Measurements from ENCODE around the gene SLC7A11.

SLC7A11 gene

DNA sequence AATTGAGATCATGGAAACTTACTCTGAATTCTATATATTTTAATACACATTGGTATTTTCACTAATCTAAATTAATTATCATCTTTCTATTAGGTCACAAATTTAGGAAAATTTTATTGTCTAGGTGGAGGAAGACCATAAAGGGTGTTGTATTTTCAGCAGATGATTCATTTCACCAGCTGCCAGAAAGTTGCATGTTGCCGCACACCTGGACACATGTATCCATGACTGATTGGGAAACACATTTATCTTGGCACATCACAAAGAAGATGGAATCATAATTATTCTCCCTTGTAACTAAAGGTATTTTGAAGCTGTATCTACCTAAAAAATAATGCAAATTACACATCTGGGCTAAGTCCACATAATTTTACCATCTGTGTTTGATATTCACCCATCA is 33.1 kb downstream of the SLC7A11 start:
- no peak for DNase-seq (ENCODE audit: low read depth in 2 of 2)

DNA sequence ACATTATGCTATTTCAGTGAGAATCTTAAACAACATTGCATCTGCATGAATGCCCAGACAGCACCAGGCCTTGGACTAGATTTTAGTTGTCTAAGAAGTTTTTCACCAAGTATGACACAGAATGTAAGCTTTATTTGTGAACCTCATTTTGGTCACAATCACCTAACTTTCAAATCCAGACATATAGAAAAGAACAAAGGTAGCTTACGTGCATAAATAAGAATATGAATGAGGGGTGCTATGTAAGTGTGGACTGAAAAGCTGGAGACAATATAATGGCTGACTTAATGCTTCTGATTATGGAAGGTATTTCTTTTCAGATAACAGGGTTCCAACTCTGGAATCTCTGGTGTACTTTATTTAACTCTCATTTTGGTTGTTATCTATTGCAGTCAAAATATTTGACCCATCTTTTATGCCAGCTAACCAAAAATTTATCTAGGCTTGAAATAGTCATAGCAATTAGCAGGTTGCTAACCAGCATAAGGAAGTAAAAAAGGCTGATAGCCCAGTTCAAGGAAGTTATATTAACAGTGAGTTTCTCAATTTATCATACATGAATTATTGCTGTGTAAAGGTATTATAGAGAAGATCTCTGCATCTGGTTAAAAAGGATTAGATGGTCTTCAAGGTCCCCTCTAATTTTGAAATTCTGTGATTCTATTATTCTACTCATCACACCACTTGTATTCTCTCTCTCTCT is 36.5 kb downstream of the SLC7A11 start:
- no peak for DNase-seq (ENCODE audit: low read depth in 2 of 2)

DNA sequence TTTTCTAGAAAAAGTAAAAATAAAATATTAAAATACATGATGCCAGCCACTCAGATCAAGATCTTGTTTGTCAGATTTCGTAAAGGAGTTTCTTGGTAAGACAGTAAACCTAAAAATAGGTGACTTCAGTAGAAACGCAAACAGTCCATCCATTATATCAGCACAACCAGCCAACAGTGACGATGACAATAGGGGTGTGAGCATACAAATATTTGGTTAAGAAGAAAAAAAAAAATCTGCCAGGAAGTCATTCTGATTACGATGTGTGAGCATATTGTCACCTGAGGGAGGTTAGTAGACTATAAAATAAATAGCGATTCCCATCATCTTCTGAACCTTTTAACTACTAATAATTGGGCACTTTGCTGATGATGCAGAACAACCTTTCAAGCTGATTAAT is 37.6 kb downstream of the SLC7A11 start:
- DNase-seq (ENCODE audit: low read depth in 2 of 2), result no peak

DNA sequence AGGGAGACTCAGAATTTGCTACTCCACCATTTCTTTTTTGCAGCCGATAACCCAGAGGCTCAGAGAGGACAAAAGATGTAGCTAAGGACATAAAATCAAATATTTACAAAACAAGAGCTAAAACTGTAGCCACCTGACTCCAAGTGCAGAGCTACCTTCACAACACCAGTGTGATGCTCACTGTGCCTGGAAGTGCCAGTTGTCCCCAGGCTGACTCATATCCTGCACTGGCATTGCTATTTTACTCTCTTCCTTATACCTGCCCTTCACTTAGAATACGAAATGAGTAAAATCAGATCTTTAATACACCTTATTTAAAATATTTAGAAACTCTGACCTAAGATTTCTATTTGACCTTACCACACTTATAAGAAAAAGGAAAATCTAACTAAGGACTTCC is 39.5 kb downstream of the SLC7A11 start:
- DNase-seq (ENCODE audit: low read depth in 2 of 2), result no peak

DNA sequence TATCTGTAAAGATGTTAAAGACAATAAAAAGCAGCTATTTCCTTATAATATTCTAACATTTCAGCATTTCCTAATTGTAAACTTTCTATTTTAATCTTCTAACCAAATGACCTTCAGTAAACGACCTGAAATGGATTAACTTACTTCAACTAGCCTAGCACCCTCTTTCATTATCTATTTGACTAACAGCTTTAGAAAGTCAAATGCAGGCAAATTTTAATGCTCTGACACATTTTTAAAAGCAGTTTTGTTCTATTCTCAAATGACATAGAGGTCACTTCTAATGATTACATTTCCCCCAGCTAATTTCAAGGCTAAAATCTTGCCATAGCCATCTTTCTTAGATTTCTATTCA is 41.9 kb downstream of the SLC7A11 start:
- DNase-seq (ENCODE audit: low read depth in 2 of 2), result no peak

DNA sequence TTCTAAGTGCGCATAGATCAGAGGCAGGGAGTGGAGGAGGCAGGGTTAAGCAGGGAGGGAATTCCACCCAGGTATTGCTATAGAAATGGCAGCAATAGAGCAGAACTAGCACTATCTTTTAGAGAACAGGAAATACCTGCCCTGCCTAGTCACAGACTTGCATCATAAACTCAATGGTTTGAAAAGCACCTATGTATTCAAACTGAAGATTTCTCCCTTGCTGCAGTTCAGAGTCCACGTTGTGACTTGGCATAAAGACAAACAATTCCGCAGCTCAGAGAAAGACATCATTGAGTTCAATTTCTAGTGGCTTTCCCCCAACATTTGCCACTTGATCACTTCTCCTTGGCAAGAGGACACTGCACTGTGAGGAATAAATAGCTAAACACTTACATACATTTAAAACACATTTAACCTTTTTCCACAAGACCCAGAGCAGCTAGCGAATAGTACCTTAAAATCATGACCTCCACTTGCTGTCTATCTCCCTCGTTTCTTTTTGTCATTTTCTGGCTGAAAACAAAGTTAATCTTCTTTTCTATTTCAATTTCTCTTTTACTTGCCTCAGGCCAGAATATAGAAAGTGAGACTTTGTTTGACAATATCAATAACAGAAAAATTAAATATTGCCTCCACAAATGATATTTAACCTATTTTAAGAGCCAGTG is 42.4 kb downstream of the SLC7A11 start:
- DNase-seq (ENCODE audit: low read depth in 2 of 2), result no peak

DNA sequence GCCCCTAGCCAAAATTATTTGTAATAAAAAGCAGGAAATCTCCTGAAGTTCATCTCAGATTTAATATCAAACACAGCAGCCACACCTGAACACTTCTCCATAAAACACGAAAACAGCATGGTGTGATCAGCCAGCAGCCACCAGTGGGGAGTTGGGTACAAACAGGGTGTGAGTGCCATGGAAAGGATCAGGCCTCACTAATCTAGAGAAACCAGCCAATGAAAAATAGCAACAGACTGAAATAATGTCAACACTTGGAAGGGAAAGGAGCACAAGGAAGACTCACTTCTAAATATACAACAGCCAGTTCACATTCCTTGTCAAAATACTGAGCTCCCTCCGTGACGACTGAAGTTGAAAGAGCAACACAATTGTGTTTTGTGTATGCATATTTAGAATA is 46.0 kb downstream of the SLC7A11 start:
- DNase-seq (ENCODE audit: low read depth in 2 of 2), result no peak

DNA sequence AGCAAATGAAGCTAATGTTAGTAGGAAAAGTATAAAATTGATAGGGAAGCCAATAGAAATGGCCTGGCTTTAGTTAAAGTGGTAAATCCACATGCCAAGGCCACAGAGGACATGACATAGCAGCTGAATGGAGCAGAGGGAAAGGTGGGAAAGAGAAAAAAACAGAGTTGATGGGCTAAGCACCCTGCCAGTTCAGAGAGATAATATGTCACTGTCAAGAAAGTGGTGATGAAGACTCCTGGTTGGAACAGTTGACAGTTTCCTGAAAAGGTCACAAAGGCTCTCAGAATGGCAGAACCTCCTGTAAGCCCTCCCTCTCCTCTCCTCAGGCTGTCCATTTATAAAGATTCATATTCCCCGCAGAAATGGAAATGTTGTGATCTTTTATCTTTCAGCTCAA is 48.2 kb downstream of the SLC7A11 start:
- DNase-seq (ENCODE audit: low read depth in 2 of 2), result no peak

DNA sequence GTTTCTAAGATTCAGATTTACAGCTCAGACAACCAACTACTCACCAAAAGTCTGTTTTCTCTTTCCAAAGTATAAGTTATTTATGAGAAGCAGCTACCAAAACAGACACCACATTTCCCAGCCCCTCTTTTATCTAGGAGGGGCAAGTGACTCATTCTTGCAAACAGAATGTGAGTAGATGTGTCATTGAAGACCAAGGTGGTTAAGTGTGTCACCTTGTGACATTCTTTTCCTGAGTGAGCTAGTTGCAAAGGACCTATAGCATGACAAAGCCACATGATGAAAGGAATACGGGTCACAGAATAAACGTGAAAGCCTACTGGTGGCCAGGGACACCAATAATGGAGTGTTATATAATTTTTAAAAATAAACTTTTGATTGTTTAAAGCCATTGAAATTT is 50.0 kb downstream of the SLC7A11 start:
- DNase-seq (ENCODE audit: low read depth in 2 of 2), result no peak

DNA sequence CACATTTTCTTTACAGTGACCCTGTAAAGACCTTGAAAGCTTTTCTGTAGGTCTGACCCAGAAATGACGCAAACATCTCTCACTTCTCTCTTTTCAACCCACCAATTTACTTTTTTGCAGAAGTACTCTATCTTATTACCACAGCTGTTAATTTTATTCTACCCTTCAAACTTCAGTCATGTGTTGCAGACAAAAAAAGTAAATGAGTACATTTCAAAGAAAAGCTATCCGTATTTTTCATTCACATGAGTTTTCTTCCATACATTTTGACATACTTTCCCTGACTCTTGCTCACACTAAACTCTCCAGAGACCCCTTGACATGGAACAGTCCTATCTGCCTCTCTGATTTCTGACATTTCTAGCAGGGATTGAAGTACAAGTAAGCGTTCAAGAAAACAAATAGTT is 51.7 kb downstream of the SLC7A11 start:
- no peak for DNase-seq (ENCODE audit: low read depth in 2 of 2)

DNA sequence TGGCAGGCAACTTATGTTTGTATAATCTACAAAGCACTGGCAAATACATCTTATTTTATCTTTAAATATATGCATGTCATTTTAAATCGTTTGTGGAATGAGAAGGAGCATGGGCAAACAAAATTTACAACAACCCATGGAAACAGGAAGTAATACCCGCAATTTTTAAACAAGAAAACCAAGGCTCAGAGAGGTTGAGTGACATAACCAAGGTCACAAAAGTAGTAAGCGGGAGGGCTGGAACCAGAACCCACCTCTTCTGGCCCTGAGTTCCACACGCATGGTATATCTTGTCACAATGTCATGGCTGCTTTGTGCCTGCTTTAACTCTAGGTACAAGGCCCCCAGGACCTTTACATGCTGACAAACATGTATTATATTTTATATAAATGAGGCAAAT is 52.9 kb downstream of the SLC7A11 start:
- DNase-seq (ENCODE audit: low read depth in 2 of 2), result no peak

DNA sequence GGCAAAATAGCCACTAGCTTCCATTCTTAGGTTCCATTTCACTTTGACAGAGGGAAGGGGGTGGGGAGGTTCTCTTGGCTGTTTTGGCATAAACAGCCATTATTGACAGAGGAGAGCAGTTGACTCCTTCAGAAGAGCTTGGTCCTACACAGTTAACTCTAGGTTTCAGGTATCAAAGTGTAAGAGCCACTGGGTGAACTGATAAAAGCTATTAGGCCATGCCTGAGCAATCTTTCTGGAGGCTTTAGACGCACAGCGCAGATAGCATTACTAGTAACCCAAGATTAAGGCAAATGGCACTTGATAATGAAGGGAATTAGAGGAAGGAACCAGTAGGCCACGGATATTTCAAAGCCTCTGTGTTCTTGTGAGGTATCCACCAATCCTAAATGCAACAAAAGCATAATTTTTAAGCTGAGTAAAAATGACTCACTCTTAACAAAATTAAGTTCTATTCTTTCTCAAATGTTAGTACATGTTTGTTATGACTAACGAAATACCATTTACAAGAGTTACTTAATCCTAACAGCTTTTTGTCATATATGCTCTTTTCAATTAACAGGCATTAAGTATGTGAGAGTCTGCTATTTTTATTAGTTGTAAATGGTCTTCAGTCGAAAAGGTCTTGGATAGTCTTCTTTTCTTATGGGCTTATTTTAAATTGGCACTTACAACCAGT is 53.6 kb downstream of the SLC7A11 start:
- no peak for DNase-seq (ENCODE audit: low read depth in 2 of 2)

DNA sequence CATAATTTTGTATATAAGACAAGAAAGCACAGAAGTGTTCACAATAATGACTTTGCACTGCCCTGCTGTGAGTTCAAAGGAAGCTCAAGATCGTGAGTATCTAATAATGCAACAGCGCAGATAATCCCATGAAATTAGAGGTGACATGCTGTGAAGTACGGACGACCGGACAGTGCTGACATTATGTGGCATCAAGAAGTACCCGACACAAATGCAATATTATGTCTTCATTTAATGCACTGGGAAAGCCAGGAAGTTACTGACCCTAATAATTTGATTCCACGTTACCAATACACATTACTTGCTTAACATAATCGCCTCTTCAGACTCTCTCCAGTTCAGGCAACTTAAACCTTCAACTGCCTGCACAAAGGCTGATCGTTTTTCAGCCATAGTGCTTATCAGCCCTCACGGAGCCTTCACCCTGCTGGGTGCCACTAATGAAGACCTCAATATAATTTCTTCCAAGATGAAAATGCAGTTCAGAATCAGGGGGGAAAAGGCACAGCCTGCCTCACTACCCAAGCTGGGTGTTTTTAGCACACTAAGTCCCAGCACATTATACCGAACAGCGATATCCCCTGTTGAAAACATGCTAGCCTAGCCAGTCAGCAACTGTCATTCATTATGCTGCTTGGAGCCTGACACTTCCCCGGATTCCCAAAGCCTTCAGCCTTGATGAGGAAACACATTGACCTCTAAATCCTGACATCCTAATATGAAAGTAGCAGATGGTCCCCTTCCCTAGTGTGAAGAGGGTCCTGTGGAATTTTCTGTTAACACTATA is 56.1 kb downstream of the SLC7A11 start:
- no peak for DNase-seq (ENCODE audit: low read depth in 2 of 2)

DNA sequence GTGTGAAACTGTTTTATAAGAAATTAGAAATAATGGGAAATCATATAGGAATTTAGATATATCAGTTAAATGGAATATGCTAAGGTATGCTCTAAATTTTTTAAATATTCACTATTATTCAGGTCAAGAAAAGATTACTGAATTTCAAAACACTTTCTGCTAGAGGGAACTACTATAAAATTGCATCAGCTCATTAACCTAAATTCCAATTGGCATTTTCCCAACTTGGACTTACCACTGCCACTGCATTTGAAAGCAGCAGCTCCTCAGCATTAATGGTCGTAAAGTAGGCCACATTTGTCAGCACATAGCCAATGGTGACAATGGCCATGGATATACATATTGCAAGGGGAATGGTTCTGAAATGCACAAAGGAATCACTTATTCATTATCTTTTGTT is 57.3 kb downstream of the SLC7A11 start:
- DNase-seq (ENCODE audit: low read depth in 2 of 2), result no peak

DNA sequence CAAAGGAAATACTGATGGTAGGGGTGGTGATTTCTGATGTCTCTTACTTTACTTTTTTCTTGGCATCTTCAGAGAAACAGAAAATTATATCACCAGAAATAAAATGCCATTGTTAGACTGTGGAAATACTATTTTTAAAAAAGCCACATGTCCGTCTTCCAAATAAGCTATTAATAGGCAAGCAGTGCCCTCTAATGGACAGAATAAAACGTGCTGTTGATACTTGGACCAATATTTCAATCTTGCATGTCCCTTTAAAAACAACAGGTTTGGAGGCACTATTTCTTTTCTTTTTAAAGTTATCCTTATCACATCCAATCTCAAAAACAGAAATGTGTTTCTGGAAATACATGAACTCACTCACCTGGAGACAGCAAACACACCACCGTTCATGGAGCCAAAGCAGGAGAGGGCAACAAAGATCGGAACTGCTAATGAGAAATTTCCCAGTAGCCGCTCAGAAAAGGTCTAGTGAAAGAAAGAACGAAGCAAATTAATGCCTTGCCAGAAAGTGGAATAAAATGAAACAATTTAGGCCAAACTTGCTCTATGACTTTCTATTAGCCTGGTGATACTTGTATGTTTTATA is 59.2 kb downstream of the SLC7A11 start:
- peak in 1 of 2 experiments; percentile 33 for DNase-seq (ENCODE audit: low read depth in 2 of 2)

DNA sequence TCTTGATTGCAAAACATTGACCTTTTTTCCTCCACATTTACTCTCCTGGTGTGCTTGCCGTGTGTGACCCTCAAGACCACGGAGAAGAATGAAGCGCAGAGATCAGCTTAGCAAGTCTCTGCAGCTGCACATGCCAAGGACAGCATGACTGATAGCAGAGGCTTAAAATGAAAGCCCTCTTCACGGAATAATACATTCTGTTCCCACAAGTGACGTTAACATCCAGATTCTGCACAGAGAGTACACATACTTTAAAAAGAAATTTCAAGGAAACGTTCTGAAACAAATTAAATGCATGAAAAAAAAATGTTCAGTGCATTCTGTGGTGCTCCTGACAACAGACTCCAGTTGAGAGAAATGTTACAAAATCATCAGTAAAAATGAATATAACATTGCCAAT is 60.9 kb downstream of the SLC7A11 start:
- DNase-seq (ENCODE audit: low read depth in 2 of 2), result no peak

DNA sequence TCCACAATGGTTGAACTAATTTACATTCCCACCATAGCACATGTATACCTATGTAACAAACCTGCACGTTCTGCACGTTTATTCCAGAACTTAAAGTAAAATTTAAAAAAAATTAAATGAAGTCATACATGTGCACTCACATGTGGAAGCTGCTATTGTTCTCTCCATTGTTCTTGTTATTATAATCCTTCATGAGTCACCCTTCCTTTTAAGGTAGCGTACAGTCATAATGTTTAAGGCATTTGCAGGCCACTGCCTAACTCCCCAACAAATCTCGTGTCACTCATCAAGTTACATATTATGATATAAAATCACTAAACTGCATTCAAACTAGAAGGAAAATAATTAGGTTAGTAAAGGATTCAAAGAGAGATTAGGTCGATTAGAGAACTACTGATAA is 63.6 kb downstream of the SLC7A11 start:
- DNase-seq (ENCODE audit: low read depth in 2 of 2), result no peak

DNA sequence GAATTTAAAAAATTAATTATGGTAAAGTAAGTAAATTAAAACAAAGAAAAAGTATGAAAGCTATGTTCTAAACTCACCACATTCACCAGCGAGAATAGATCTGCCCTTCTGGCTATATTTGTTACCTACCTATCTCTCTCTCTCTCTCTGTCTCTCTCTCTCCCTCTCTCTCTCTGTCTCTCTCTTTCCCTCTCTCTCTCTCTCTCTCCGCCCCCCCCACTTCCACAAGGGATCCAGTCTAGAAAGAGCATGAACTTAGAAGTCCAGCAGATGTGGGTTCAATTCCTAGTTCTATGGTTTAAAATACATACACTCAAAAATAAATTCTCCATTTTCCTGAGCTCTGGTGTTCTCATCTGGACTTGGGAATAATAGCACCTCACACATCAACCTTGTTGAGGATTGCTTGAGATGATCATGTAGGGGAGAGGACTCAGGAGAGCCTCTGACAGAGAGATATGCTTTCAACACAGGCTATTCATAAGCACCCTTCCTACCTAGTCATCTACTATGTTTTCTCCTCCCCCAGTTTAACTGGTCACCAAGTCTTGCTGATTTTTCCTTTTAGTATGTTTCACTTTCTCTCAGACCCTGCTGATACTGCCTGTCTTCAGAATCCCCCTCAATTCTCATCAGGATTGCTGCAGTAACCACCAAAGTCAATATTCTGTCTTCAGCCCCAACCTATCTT is 64.7 kb downstream of the SLC7A11 start:
- DNase-seq (ENCODE audit: low read depth in 2 of 2), result no peak

DNA sequence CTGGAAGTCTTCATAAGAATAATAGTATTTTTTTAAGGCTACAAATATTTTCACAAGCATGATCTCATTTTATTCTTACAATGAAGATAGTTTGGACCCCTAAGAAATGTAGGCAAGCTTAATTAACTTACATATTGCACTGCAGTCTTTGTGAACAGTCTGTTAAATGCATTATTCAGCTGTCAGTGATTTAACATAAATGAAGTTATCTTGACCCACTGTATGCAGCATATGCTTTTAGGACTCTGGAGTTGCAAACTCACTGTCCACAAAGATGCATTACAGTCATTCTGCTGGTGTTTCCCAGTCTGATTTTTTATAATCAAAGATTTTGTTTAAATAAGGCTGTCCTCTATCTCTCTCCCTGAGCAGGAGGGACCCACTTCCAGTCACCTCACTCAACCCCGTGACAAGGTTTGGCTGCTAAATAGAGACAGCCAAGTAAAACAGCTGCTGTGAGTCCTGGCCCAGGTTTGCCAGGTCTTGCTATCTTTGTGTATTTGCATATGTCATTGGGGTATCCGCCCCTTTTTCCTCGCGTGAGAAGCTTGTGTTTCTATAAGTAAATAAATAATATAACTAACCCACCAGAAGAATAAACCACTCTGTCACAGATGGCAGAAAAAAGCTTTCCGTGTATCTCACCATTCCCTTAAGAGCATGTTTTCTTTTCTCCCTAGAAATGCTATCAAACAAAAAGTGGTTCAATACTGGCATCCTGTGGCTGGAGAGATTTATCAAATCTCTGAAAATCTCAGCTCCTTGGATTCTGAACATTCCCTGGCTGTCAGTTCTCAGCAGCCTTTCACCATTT is 67.0 kb downstream of the SLC7A11 start:
- no peak for DNase-seq (ENCODE audit: low read depth in 2 of 2)

DNA sequence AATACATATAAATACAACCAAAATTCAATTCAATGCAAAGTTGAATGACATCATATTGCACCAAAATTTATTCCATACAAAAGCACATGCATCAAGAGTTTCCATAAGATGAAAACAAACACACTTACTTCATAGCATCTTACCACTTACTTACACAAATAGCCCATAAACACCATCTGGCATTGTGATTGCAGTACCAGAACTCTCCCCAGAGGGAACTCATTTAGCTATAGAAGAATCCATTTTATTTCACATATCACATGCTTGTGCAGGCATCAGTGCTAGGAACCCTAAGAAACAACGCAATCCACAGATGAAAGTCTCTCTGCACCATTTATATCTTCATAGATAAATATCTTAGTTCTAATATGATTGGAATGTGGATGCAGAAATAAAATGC is 77.9 kb downstream of the SLC7A11 start:
- DNase-seq (ENCODE audit: low read depth in 2 of 2), result no peak

DNA sequence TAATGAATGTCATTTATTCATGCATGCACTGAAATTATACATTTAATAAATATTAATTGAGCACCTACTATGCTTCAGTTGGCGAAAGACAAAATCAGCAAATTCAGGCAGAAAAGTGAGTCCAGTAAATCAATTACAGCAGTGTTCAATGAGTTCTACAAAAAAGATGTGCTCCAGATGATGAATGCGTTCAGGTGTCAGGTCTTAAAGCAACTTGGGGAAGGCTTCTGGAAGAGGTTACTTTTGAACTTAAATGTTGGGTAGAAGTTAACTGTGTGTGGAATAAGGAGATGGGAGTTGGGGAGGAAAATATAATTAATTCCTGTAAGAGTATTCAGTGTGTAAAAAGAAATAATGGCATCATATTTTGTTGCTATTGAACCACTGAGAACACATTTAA is 79.0 kb downstream of the SLC7A11 start:
- no peak for DNase-seq (ENCODE audit: low read depth in 2 of 2)
